Measurements from ENCODE around the gene SMOC2. TPM values are rescaled to one million over a fixed set of nuclear protein-coding genes. Genes with fewer than 3 reads are reported as not detected.
"Not testable (repeated sequence)": the region's sequence is repeated elsewhere in the genome, so short reads cannot be mapped to it uniquely, and the experiment has no call there.

The SMOC2 gene
- total RNA-seq, 3 donors from 2014 or later = 14.4 to 67.2 (median 63.6) TPM

DNA sequence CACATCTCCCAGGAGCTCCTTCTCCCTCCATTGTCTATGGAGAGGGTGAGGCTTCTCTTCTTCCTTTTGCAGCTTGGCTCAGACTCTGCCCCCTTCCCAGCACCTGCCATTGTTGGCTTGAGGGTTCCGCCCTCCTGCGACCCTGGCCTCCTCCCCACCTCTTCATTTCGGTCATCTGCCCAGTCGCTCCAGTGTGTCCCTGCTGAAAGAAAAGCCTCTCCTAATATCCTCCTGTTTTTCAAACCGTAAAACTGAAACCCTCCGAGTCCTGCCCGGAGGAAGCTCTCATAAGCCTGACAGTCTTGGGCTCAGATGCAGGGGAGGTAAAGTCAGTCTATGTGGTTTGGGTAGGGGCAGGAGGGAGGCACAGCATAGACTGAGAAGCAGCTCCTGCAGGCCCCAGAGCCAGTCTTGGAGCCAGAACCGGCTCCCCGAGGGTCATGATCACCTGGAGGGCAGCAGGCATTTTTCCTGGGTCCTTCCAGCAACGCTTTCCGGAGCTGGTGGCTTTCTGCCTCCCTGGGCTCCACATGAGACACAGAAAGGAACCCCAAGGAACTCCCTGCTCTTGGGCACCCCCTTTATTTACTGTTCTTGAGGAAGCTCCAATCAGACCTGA is 235.1 kb downstream of the SMOC2 start:
- no peaks in the 10 kb centered on the region for H3K27me3 ChIP-seq
- DNase-seq (ENCODE audit: low spot score in 2 of 2) = no peak
- no peak overlapping the region for H3K4me3 ChIP-seq
- H3K36me3 ChIP-seq = no peaks in the 10 kb centered on the region
- no peak overlapping the region for H3K27ac ChIP-seq
- intact Hi-C loops (cut with DNase I; ENCODE audit: low total_unique reads) = no loop called here
- TF ChIP-seq, protein P1, sequence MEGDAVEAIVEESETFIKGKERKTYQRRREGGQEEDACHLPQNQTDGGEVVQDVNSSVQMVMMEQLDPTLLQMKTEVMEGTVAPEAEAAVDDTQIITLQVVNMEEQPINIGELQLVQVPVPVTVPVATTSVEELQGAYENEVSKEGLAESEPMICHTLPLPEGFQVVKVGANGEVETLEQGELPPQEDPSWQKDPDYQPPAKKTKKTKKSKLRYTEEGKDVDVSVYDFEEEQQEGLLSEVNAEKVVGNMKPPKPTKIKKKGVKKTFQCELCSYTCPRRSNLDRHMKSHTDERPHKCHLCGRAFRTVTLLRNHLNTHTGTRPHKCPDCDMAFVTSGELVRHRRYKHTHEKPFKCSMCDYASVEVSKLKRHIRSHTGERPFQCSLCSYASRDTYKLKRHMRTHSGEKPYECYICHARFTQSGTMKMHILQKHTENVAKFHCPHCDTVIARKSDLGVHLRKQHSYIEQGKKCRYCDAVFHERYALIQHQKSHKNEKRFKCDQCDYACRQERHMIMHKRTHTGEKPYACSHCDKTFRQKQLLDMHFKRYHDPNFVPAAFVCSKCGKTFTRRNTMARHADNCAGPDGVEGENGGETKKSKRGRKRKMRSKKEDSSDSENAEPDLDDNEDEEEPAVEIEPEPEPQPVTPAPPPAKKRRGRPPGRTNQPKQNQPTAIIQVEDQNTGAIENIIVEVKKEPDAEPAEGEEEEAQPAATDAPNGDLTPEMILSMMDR (IDR thresholded peaks at IDR 0.05) = no peak
- TF ChIP-seq POLR2A (IDR thresholded peaks at IDR 0.05) (no peak), POLR2AphosphoS5 (IDR thresholded peaks at IDR 0.05) (no peak)
- no peaks in the 10 kb centered on the region for H3K9me3 ChIP-seq
- H3K4me1 ChIP-seq = no peaks in the 10 kb centered on the region

DNA sequence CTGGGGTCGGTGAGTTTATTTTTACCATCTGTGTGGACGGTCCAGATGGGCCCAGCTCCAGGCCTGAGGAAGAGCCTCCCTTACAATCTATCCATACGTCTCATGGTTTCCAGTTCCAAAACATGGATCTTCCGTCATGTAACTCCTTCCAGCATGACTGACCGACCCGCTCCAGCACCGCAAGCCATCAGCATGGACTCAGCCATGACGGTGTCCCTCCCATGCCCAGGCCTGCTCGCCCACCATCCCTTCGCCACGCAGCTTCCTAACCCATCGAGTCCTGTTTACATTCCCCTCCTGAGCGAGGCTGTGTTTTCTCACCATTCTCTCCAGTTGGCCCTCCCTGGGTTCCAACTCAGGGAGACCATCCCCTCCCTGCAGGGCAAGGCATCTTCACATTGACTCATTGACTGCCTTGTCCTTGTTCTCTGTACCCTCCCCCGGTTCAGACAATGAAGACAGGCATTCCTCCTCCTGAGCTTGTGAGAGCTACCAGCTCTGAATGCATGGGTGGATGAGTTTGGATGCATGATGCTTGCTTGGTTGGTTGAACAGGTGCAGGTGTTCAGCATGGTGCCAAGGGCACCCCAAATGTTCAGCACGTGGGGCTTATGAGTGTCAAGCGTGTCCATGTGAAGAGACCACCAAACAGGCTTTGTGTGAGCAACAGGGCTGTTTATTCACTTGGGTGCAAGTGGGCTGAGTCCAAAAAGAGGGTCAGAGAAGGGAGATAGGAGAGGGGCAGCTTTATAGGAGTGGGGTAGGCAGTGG is 235.8 kb downstream of the SMOC2 start:
- no peaks in the 10 kb centered on the region for H3K4me1 ChIP-seq
- H3K9me3 ChIP-seq = no peaks in the 10 kb centered on the region
- DNase-seq (ENCODE audit: low spot score in 2 of 2) = no peak
- TF ChIP-seq POLR2A (IDR thresholded peaks at IDR 0.05) = no peak
- TF ChIP-seq, protein P1 (IDR thresholded peaks at IDR 0.05) = no peak
- TF ChIP-seq POLR2AphosphoS5 (IDR thresholded peaks at IDR 0.05) = no peak
- H3K27ac ChIP-seq = no peak overlapping the region
- no peak overlapping the region for H3K4me3 ChIP-seq
- H3K36me3 ChIP-seq = no peaks in the 10 kb centered on the region
- no peaks in the 10 kb centered on the region for H3K27me3 ChIP-seq
- intact Hi-C loops (cut with DNase I; ENCODE audit: low total_unique reads) = no loop called here

DNA sequence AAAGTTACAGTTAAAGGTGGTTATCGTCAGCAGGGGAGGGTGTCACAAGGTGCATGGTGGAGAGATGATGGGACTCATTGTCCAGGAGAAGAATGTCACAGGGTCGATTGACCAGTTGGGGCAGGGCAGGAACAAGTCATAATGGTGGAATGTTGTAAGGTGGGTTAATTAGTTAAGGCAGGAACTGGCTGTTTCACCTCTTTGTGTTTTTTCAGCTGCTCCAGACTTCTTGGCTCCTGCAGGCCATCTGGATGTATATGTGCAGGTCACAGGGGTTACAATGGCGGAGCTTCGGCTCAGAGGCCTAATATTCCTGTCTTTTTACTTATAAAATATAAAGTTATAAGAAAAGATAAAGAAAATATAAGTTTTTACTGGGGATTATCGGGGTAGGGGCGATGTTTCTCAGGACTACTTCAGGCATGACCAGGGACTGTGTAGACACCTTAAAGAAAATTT is 236.4 kb downstream of the SMOC2 start:
- H3K36me3 ChIP-seq; H3K4me3 ChIP-seq; H3K27me3 ChIP-seq; DNase-seq (ENCODE audit: low spot score in 2 of 2); H3K4me1 ChIP-seq; intact Hi-C loops (cut with DNase I; ENCODE audit: low total_unique reads); H3K27ac ChIP-seq; H3K9me3 ChIP-seq: not testable (repeated sequence)

DNA sequence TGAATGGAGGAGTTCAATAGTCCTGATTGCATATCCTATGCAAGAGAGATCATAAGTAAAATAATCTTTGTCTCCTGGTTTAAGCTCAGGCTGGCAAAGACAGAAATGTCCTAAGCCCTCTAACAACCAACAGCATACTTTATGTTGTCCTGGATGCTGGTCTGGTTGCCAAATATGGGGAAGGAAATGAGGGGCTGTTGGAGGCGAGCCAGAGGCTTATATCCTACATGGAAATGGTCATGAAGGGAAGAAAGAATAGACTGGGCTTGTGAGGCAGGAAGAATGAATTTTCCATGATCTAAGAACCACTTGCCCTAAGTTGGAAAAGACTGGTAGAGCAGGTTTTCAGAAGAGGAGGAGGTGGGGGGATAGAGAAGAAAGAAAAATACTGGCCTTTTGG is 237.1 kb downstream of the SMOC2 start:
- H3K27ac ChIP-seq = no peak overlapping the region
- no peaks in the 10 kb centered on the region for H3K27me3 ChIP-seq
- no peaks in the 10 kb centered on the region for H3K9me3 ChIP-seq
- TF ChIP-seq POLR2AphosphoS5 (IDR thresholded peaks at IDR 0.05) (no peak), POLR2A (IDR thresholded peaks at IDR 0.05) (no peak)
- TF ChIP-seq, protein P1 (IDR thresholded peaks at IDR 0.05) = no peak
- H3K36me3 ChIP-seq = no peaks in the 10 kb centered on the region
- no peak for DNase-seq (ENCODE audit: low spot score in 2 of 2)
- no peaks in the 10 kb centered on the region for H3K4me1 ChIP-seq
- no peak overlapping the region for H3K4me3 ChIP-seq
- intact Hi-C loops (cut with DNase I; ENCODE audit: low total_unique reads) = no loop called here

DNA sequence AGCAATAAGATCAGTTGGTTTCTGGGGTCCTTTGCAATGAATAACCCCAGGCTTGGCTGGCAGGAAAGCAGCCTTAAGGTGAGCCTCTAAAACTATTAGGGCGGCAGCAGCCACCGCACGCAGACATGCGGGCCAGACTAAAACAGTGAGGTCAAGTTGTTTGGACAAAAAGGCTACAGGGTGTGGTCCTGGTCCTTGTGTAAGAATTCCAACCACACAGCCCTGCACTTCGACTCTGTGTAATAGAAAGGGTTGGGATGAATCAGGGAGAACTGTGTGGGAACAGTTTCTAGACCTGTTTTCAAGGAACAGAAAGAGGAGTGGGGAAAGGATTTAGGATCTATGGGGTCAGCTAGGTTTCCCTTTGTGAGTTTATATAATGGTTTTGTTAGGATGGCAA is 237.6 kb downstream of the SMOC2 start:
- H3K36me3 ChIP-seq = no peaks in the 10 kb centered on the region
- no peaks in the 10 kb centered on the region for H3K27me3 ChIP-seq
- TF ChIP-seq POLR2AphosphoS5 (IDR thresholded peaks at IDR 0.05) = no peak
- TF ChIP-seq, protein P1 (IDR thresholded peaks at IDR 0.05) = no peak
- TF ChIP-seq POLR2A (IDR thresholded peaks at IDR 0.05) = no peak
- H3K27ac ChIP-seq = no peak overlapping the region
- H3K4me3 ChIP-seq = no peak overlapping the region
- no peaks in the 10 kb centered on the region for H3K9me3 ChIP-seq
- H3K4me1 ChIP-seq = no peaks in the 10 kb centered on the region
- intact Hi-C loops (cut with DNase I; ENCODE audit: low total_unique reads) = no loop called here
- DNase-seq (ENCODE audit: low spot score in 2 of 2) = no peak

Measured in breast epithelium (tissue), 4 donors.